HEK293 (cell line): ENCODE data around the gene EXT2.

ENCODE experiments used
- CTCF ChIA-PET: fragments of 350-600 bp; formaldehyde crosslinking; extraction: SDS; loops from one replicate; lab custom pipeline; 2021; ENCODE audit warnings: antibody characterized with exemption; lab: Yijun Ruan, JAX
- POLR2A ChIA-PET: fragments of 300-600 bp; formaldehyde crosslinking; extraction: SDS; loops from one replicate; lab custom pipeline; 2020; ENCODE audit warnings: antibody characterized with exemption, inconsistent platforms; lab: Yijun Ruan, JAX
- H3K27ac ChIP-seq: fragments of 200-500 bp; sonication (Bioruptor generic); 2 replicates; pipeline ENCODE4 v1.5.1; 2014; ENCODE audit warnings: low read depth, low read length, control low read depth, inconsistent platforms; ENCODE audit errors: extremely low read depth
- H3K36me3 ChIP-seq, 2 experiments: fragments of 200-500 bp in 1 of 2; sonication (Bioruptor generic) in 1 of 2; 1 replicate in 1 of 2; 2 replicates in 1 of 2; pipeline ENCODE4 v1.5.1; 2014 to 2017; ENCODE audit warnings: inconsistent platforms in 2 of 2, low read length in 2 of 2; ENCODE audit not compliant: control insufficient read depth in 2 of 2, insufficient read depth in 1 of 2
- H3K4me1 ChIP-seq: fragments of 200-500 bp; sonication (Bioruptor generic); 2 replicates; pipeline ENCODE4 v1.5.1; 2014; ENCODE audit warnings: mild to moderate bottlenecking, low read length, inconsistent platforms; ENCODE audit not compliant: control insufficient read depth, insufficient read depth
- H3K4me3 ChIP-seq: 2 replicates; pipeline ENCODE4 v1.5.1; 2011; ENCODE audit warnings: low read depth, mild to moderate bottlenecking, control low read depth, low read length, moderate library complexity
- H3K9me3 ChIP-seq: fragments of 200-500 bp; sonication (Bioruptor generic); 2 replicates; pipeline ENCODE4 v1.5.1; 2014; ENCODE audit warnings: low read depth, low read length, inconsistent platforms; ENCODE audit not compliant: control insufficient read depth, insufficient read depth
- HOXC10 ChIP-seq: sonication (generic); formaldehyde crosslinking; IDR thresholded peaks from 2 replicates; pipeline ENCODE4 v1.8.1; 2023; ENCODE audit warnings: mild to moderate bottlenecking, missing genetic modification reagents
- IKZF3 ChIP-seq: fragments of 450-650 bp; IDR thresholded peaks from 2 replicates; pipeline ENCODE4 v1.5.0; 2018; ENCODE audit warnings: missing biosample characterization, mild to moderate bottlenecking, missing genetic modification characterization, moderate library complexity
- OVOL3 ChIP-seq: fragments of 450-650 bp; formaldehyde crosslinking; IDR thresholded peaks from 2 replicates; pipeline ENCODE4 v1.5.1; 2016; ENCODE audit warnings: missing biosample characterization, missing genetic modification characterization
- REPIN1 ChIP-seq: fragments of 450-650 bp; formaldehyde crosslinking; IDR thresholded peaks from 2 replicates; pipeline ENCODE4 v1.5.1; 2017; ENCODE audit warnings: missing biosample characterization, missing genetic modification characterization, low read depth
- ZNF132 ChIP-seq: fragments of 450-650 bp; formaldehyde crosslinking; IDR thresholded peaks from 2 replicates; pipeline ENCODE4 v1.5.1; 2017; ENCODE audit warnings: missing biosample characterization, missing genetic modification characterization, borderline replicate concordance
- ZNF658 ChIP-seq: fragments of 450-650 bp; formaldehyde crosslinking; IDR thresholded peaks from 2 replicates; pipeline ENCODE4; 2016; ENCODE audit warnings: missing biosample characterization, missing genetic modification characterization
- ZSCAN16 ChIP-seq: fragments of 450-650 bp; formaldehyde crosslinking; IDR thresholded peaks from 2 replicates; pipeline ENCODE4 v1.5.1; 2016; ENCODE audit warnings: missing biosample characterization, missing genetic modification characterization
- TF ChIP-seq, protein P1 (sequence below): fragments of 450-650 bp; formaldehyde crosslinking; IDR thresholded peaks from 2 replicates; pipeline ENCODE4 v1.5.1; 2016; ENCODE audit warnings: missing biosample characterization, missing genetic modification characterization, low read depth
- TF ChIP-seq, protein P2 (sequence below): fragments of 450-650 bp; formaldehyde crosslinking; IDR thresholded peaks from 2 replicates; pipeline ENCODE4 v1.5.1; 2017; ENCODE audit warnings: missing biosample characterization, missing genetic modification characterization
- TF ChIP-seq, protein P3 (sequence below): fragments of 450-650 bp; formaldehyde crosslinking; IDR thresholded peaks from 2 replicates; pipeline ENCODE4 v1.5.1; 2016; ENCODE audit warnings: missing biosample characterization, missing genetic modification characterization
- TF ChIP-seq, protein P4 (sequence below): fragments of 450-650 bp; formaldehyde crosslinking; conservative IDR thresholded peaks from 2 replicates; pipeline ENCODE4 v1.5.1; 2016; ENCODE audit warnings: low read depth, missing biosample characterization, missing genetic modification characterization
- TF ChIP-seq, protein P5 (sequence below): fragments of 450-650 bp; formaldehyde crosslinking; IDR thresholded peaks from 2 replicates; pipeline ENCODE4 v1.5.1; 2016; ENCODE audit warnings: missing biosample characterization, missing genetic modification characterization

EXT2 gene

DNA sequence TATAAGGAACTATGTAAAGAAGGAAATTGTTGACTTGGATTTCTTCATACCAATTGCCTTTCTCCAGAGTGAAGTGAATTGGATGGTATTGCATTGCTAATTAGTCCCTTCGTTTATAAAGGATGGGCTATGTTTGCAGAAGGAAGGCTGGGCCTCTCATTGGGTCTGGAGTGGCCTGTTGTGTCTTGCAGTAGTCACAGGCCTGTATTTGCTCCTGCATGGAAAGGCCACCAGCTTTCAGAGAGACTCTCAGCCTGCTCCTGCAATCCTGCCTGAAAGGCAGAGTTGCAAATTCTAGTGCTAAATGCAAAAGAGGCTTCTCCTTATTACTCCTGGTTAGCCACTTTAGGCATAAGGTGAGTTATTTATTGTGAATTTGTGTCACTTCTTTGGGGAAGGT is 103.8 kb downstream of the EXT2 start (continued):
- TF ChIP-seq, protein P1, sequence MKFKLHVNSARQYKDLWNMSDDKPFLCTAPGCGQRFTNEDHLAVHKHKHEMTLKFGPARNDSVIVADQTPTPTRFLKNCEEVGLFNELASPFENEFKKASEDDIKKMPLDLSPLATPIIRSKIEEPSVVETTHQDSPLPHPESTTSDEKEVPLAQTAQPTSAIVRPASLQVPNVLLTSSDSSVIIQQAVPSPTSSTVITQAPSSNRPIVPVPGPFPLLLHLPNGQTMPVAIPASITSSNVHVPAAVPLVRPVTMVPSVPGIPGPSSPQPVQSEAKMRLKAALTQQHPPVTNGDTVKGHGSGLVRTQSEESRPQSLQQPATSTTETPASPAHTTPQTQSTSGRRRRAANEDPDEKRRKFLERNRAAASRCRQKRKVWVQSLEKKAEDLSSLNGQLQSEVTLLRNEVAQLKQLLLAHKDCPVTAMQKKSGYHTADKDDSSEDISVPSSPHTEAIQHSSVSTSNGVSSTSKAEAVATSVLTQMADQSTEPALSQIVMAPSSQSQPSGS (tag by site-specific recombination) = no peak
- TF ChIP-seq ZNF132 (tag by site-specific recombination) = no peak
- TF ChIP-seq IKZF3 (tag by site-specific recombination) = no peak
- TF ChIP-seq, protein P2, sequence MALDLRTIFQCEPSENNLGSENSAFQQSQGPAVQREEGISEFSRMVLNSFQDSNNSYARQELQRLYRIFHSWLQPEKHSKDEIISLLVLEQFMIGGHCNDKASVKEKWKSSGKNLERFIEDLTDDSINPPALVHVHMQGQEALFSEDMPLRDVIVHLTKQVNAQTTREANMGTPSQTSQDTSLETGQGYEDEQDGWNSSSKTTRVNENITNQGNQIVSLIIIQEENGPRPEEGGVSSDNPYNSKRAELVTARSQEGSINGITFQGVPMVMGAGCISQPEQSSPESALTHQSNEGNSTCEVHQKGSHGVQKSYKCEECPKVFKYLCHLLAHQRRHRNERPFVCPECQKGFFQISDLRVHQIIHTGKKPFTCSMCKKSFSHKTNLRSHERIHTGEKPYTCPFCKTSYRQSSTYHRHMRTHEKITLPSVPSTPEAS (tag by site-specific recombination) = no peak

DNA sequence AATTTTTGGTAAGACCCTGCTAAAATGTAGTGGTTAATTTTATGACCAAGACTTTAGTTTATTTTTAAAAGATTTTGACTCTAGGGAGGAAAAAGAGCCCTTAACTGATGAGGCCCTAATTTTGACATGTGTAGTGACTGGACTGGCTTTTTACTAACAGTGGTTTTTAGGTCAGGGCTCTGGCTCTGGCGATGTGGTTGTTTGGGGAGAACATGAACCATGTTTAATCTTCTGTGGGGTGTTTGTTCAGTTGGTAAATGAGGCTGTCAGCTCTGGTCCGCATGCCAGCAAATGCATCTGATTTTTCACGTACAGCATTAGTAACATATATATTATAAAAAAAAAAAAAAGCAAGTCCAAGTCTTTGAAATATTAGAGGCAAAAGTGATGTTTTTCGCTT is 104.3 kb downstream of the EXT2 start:
- no peak overlapping the region for H3K27ac ChIP-seq
- H3K4me1 ChIP-seq = no peaks in the 10 kb centered on the region
- no peak for TF ChIP-seq HOXC10 (CRISPR knock-in tag)
- no peak for TF ChIP-seq OVOL3 (tag by site-specific recombination)
- TF ChIP-seq, protein P3, sequence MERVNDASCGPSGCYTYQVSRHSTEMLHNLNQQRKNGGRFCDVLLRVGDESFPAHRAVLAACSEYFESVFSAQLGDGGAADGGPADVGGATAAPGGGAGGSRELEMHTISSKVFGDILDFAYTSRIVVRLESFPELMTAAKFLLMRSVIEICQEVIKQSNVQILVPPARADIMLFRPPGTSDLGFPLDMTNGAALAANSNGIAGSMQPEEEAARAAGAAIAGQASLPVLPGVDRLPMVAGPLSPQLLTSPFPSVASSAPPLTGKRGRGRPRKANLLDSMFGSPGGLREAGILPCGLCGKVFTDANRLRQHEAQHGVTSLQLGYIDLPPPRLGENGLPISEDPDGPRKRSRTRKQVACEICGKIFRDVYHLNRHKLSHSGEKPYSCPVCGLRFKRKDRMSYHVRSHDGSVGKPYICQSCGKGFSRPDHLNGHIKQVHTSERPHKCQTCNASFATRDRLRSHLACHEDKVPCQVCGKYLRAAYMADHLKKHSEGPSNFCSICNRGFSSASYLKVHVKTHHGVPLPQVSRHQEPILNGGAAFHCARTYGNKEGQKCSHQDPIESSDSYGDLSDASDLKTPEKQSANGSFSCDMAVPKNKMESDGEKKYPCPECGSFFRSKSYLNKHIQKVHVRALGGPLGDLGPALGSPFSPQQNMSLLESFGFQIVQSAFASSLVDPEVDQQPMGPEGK (tag by site-specific recombination) = no peak
- no peak for TF ChIP-seq ZSCAN16
- TF ChIP-seq, protein P4, sequence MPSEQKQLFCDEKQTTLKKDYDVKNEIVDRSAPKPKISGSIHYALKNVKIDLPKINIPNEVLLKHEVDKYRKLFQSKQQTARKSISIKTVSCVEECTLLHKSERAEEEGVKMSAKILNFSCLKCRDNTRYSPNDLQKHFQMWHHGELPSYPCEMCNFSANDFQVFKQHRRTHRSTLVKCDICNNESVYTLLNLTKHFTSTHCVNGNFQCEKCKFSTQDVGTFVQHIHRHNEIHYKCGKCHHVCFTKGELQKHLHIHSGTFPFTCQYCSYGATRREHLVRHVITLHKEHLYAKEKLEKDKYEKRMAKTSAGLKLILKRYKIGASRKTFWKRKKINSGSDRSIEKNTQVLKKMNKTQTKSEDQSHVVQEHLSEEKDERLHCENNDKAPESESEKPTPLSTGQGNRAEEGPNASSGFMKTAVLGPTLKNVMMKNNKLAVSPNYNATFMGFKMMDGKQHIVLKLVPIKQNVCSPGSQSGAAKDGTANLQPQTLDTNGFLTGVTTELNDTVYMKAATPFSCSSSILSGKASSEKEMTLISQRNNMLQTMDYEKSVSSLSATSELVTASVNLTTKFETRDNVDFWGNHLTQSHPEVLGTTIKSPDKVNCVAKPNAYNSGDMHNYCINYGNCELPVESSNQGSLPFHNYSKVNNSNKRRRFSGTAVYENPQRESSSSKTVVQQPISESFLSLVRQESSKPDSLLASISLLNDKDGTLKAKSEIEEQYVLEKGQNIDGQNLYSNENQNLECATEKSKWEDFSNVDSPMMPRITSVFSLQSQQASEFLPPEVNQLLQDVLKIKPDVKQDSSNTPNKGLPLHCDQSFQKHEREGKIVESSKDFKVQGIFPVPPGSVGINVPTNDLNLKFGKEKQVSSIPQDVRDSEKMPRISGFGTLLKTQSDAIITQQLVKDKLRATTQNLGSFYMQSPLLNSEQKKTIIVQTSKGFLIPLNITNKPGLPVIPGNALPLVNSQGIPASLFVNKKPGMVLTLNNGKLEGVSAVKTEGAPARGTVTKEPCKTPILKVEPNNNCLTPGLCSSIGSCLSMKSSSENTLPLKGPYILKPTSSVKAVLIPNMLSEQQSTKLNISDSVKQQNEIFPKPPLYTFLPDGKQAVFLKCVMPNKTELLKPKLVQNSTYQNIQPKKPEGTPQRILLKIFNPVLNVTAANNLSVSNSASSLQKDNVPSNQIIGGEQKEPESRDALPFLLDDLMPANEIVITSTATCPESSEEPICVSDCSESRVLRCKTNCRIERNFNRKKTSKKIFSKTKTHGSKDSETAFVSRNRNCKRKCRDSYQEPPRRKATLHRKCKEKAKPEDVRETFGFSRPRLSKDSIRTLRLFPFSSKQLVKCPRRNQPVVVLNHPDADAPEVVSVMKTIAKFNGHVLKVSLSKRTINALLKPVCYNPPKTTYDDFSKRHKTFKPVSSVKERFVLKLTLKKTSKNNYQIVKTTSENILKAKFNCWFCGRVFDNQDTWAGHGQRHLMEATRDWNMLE = no peak
- no peak for TF ChIP-seq REPIN1
- TF ChIP-seq, protein P5, sequence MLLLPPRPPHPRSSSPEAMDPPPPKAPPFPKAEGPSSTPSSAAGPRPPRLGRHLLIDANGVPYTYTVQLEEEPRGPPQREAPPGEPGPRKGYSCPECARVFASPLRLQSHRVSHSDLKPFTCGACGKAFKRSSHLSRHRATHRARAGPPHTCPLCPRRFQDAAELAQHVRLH (tag by site-specific recombination) = no peak
- TF ChIP-seq, protein P1 (tag by site-specific recombination) = no peak
- no peak for TF ChIP-seq ZNF658 (tag by site-specific recombination)
- no peak overlapping the region for H3K4me3 ChIP-seq
- H3K9me3 ChIP-seq = no peaks in the 10 kb centered on the region
- POLR2A ChIA-PET = no interaction called here
- CTCF ChIA-PET = no interaction called here
- H3K36me3 ChIP-seq = peaks cover 0 to 16% of the 10 kb centered on the region in 2 experiments; a peak in 1 of 3 replicates
